CD14-positive monocyte (primary cell): ENCODE measurements around the gene PKM. TPM values are rescaled to one million over a fixed set of nuclear protein-coding genes. Genes with fewer than 3 reads are reported as not detected.

ENCODE experiments used
- DNase-seq, 3 donors: peaks; one replicate each; pipeline ENCODE4 v3.0.0-alpha.2; 2011 to 2022
- H2AFZ ChIP-seq: 2 replicates; pipeline ENCODE4 v1.6.0; 2012; ENCODE audit warnings: mild to moderate bottlenecking, low read depth, low read length, inconsistent platforms; ENCODE audit not compliant: insufficient read depth, poor library complexity, severe bottlenecking
- H3K27ac ChIP-seq, 2 donors: 1 replicate in 1 of 2; 2 replicates in 1 of 2; pipeline ENCODE4 v1.5.1; 2012 to 2013; ENCODE audit warnings: low read length in 2 of 2, control low read depth in 1 of 2, inconsistent platforms in 1 of 2, low read depth in 1 of 2, mild to moderate bottlenecking in 1 of 2
- H3K27me3 ChIP-seq, 2 donors: one replicate each; pipeline versions ENCODE4 v1.6.0 to v1.6.1; 2011 to 2013; ENCODE audit warnings: low read length in 2 of 2; ENCODE audit not compliant: control insufficient read depth in 2 of 2, insufficient read depth in 2 of 2
- H3K36me3 ChIP-seq, 2 donors: replicated peaks in 1 of 2; 1 replicate in 1 of 2; 2 replicates in 1 of 2; pipeline versions ENCODE4 v1.5.1 to v1.6.1; 2012 to 2013; ENCODE audit warnings: low read length in 2 of 2, control low read depth in 1 of 2, inconsistent platforms in 1 of 2, mild to moderate bottlenecking in 1 of 2; ENCODE audit not compliant: insufficient read depth in 2 of 2, control insufficient read depth in 1 of 2
- H3K4me1 ChIP-seq, 2 donors: 1 replicate in 1 of 2; 2 replicates in 1 of 2; pipeline versions ENCODE4 v1.5.1 to v1.6.1; 2012 to 2013; ENCODE audit warnings: low read length in 2 of 2, control low read depth in 1 of 2, inconsistent platforms in 1 of 2, mild to moderate bottlenecking in 1 of 2, moderate library complexity in 1 of 2; ENCODE audit not compliant: insufficient read depth in 2 of 2, control insufficient read depth in 1 of 2
- H3K4me2 ChIP-seq: replicated peaks from 2 replicates; pipeline ENCODE3; 2012; ENCODE audit warnings: low read length, moderate library complexity, mild to moderate bottlenecking; ENCODE audit not compliant: poor library complexity, severe bottlenecking; ENCODE audit errors: extremely low read depth
- H3K4me3 ChIP-seq, 3 experiments: fragments of 200-600 bp in 1 of 3; sonication (generic) in 1 of 3; replicated peaks in 1 of 3; 1 replicate in 2 of 3; 2 replicates in 1 of 3; pipeline ENCODE4 v1.5.1; 2011 to 2013; ENCODE audit warnings: low read length in 3 of 3, mild to moderate bottlenecking in 3 of 3, control low read depth in 2 of 3, low read depth in 2 of 3, inconsistent platforms in 1 of 3, moderate library complexity in 1 of 3
- H3K79me2 ChIP-seq: 2 replicates; pipeline ENCODE4 v1.6.0; 2012; ENCODE audit warnings: mild to moderate bottlenecking, control low read depth, inconsistent platforms, low read length, moderate library complexity; ENCODE audit not compliant: insufficient read depth
- H3K9ac ChIP-seq: 2 replicates; pipeline ENCODE4 v1.6.0; 2017; ENCODE audit warnings: low read length, mild to moderate bottlenecking; ENCODE audit not compliant: insufficient read depth, poor library complexity, severe bottlenecking
- H3K9me3 ChIP-seq, 2 donors: replicated peaks in 1 of 2; 1 replicate in 1 of 2; 2 replicates in 1 of 2; pipeline versions ENCODE4 v1.5.1 to v1.6.1; 2012 to 2013; ENCODE audit warnings: low read length in 2 of 2, control low read depth in 1 of 2; ENCODE audit not compliant: control insufficient read depth in 1 of 2, insufficient read depth in 1 of 2
- H4K20me1 ChIP-seq: 2 replicates; pipeline ENCODE4 v1.6.0; 2012; ENCODE audit warnings: mild to moderate bottlenecking, low read length, control low read depth, moderate library complexity; ENCODE audit not compliant: insufficient read depth
- H3K27ac Mint-ChIP-seq, 7 donors: one replicate each; pipeline ENCODE4 v1.8.0; 2020; ENCODE audit warnings: mild to moderate bottlenecking in 7 of 7, mixed read lengths in 7 of 7, moderate library complexity in 6 of 7, inconsistent platforms in 2 of 7
- H3K27me3 Mint-ChIP-seq, 3 donors: one replicate each; pipeline ENCODE4 v1.8.0; 2021 to 2022; ENCODE audit warnings: low read depth in 3 of 3, mild to moderate bottlenecking in 3 of 3, mixed read lengths in 3 of 3, moderate library complexity in 3 of 3, inconsistent platforms in 1 of 3
- H3K36me3 Mint-ChIP-seq, 2 donors: one replicate each; pipeline ENCODE4 v1.8.0; 2020; ENCODE audit warnings: mixed read lengths in 2 of 2, inconsistent platforms in 1 of 2, mild to moderate bottlenecking in 1 of 2
- H3K4me1 Mint-ChIP-seq: one replicate; pipeline ENCODE4 v1.8.0; 2020; ENCODE audit warnings: mild to moderate bottlenecking, mixed read lengths
- H3K4me3 Mint-ChIP-seq, 2 donors: one replicate each; pipeline ENCODE4 v1.8.0; 2020; ENCODE audit warnings: mild to moderate bottlenecking in 2 of 2, mixed read lengths in 2 of 2, moderate library complexity in 1 of 2
- H3K9me3 Mint-ChIP-seq, 7 donors: one replicate each; pipeline ENCODE4 v1.8.0; 2020 to 2022; ENCODE audit warnings: mixed read lengths in 7 of 7, mild to moderate bottlenecking in 6 of 7, moderate library complexity in 6 of 7, inconsistent platforms in 2 of 7
- CTCF ChIP-seq: fragments of 200-600 bp; IDR thresholded peaks from one replicate; pipeline ENCODE4 v1.8.0; 2022; ENCODE audit warnings: antibody characterized with exemption, mild to moderate bottlenecking
- WGBS: methylation state at CpG from one replicate; pipeline ENCODE4 v1.1.5; 2013; ENCODE audit warnings: missing lambda C conversion rate; ENCODE audit not compliant: insufficient coverage; 5-methylcytosine and 5-hydroxymethylcytosine counted together
- intact Hi-C, 2 donors: fragments of 100-400 bp; cut with micrococcal nuclease; formaldehyde crosslinking; loops; one replicate each; pipeline versions ENCODE4 v1.15.0 to v1.15.1; 2023
- polyA plus RNA-seq, 3 donors: library from polyadenylated mRNA; depleted of rRNA in 1 of 3; unstranded in 2 of 3; stranded (reverse) in 1 of 3; fragments of 300-500 nt in 2 of 3; fragments of >200 nt in 1 of 3; fragmentation: Illumina TruSeq in 2 of 3; gene quantifications; 1 replicate in 2 of 3; 2 replicates in 1 of 3; pipeline ENCODE4 v1.2.3, GENCODE V29; 2012 to 2021

The PKM gene
- polyA plus RNA-seq, 3 donors: 544 to 999 (median 986) TPM

DNA sequence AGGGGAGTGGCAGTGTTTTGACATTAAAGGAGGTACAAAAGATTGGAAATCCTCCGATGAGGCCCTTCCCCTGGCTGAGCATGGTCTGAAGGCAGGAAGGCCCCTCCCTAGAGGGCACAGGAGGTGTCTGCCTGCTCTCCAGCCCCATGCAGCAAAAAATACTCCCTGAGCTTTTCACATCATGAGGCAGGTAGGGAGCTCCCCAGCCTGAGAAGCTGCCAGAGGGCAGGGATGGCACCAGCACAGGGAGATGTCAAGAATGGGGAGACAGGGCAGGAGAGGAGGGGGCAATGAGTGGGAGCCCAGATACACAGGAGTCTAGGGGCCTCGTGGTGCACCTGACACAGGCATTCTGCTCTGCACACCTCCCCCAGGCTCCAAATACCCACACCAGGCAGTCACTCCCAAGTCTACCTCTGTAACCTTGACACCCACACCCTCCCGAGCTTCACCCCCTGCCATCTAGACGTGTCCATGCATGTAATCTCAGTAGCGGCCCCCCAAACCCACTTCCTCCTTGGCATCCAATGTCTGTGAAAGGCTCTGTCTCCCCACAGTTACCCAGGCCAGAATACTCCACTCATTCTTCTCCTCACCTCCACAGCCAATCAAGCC, 56.3 kb downstream of the PKM start:
- Mint-ChIP-seq H3K27ac (no peak overlapping the region), H3K4me1 (no peaks in the 10 kb centered on the region), H3K4me3 (no peak overlapping the region), H3K36me3 (no peaks in the 10 kb centered on the region), H3K27me3 (peaks cover 0 to 4% (median 3%) of the 10 kb centered on the region in 3 donors), H3K9me3 (no peaks in the 10 kb centered on the region)
- intact Hi-C loops: no loop called here
- H4K20me1 ChIP-seq: no peaks in the 10 kb centered on the region
- H3K27me3 ChIP-seq: no peaks in the 10 kb centered on the region
- no peaks in the 10 kb centered on the region for H3K9me3 ChIP-seq
- no peak overlapping the region for H3K27ac ChIP-seq
- H3K9ac ChIP-seq: no peak overlapping the region
- WGBS: 38% methylated on average over 4 of the region's 5 CpGs
- no peak for DNase-seq
- TF ChIP-seq CTCF: no peak
- H3K4me2 ChIP-seq: no peak overlapping the region
- H3K4me3 ChIP-seq: no peak overlapping the region
- no peak overlapping the region for H2AFZ ChIP-seq
- H3K79me2 ChIP-seq: no peaks in the 10 kb centered on the region
- H3K36me3 ChIP-seq: no peaks in the 10 kb centered on the region
- H3K4me1 ChIP-seq: no peaks in the 10 kb centered on the region

GRCh38 chr15:72173864-72174550, 57.0 kb downstream of the PKM start:
- H3K36me3 ChIP-seq: no peaks in the 10 kb centered on the region
- TF ChIP-seq CTCF: no peak
- no peak overlapping the region for H2AFZ ChIP-seq
- no peaks in the 10 kb centered on the region for H3K4me1 ChIP-seq
- H3K36me3 Mint-ChIP-seq: no peaks in the 10 kb centered on the region
- no peaks in the 10 kb centered on the region for H3K9me3 ChIP-seq
- H4K20me1 ChIP-seq: no peaks in the 10 kb centered on the region
- H3K4me3 Mint-ChIP-seq: no peak overlapping the region
- H3K27ac ChIP-seq: no peak overlapping the region
- H3K27me3 ChIP-seq: no peaks in the 10 kb centered on the region
- DNase-seq: no peak
- H3K4me3 ChIP-seq: no peak overlapping the region
- no peaks in the 10 kb centered on the region for H3K79me2 ChIP-seq
- 100% methylated on average over 4 of the region's 12 CpGs for WGBS
- peaks cover 0 to 7% (median 3%) of the 10 kb centered on the region in 3 donors for H3K27me3 Mint-ChIP-seq
- intact Hi-C loops: no loop called here
- no peak overlapping the region for H3K4me2 ChIP-seq
- H3K4me1 Mint-ChIP-seq: no peaks in the 10 kb centered on the region
- no peak overlapping the region for H3K9ac ChIP-seq
- H3K27ac Mint-ChIP-seq: no peak overlapping the region
- no peaks in the 10 kb centered on the region for H3K9me3 Mint-ChIP-seq
